ENCODE measurements around the gene ENO1.
A peak's percentile ranks its signal among the peaks of the same experiment; 100 is the strongest.

GRCh38 chr1:8871539-8871935 is 6.9 kb downstream of the ENO1 start:
- TF ChIP-seq POLR2AphosphoS5 (IDR thresholded peaks at IDR 0.05; ENCODE audit: low read depth) (no peak), CTCF (conservative IDR thresholded peaks at IDR 0.05; ENCODE audit: low read depth in 2 of 2) (peak; percentile 51 to 69), ETS1 (IDR thresholded peaks at IDR 0.05) (no peak)
